ENCODE data around the gene ABCD3. TPM values are rescaled to one million over a fixed set of nuclear protein-coding genes. Genes with fewer than 3 reads are reported as not detected.
A peak's percentile ranks its signal among the peaks of the same experiment; 100 is the strongest.
"Not testable (repeated sequence)": the region's sequence is repeated elsewhere in the genome, so short reads cannot be mapped to it uniquely, and the experiment has no call there.

ABCD3 gene
- total and polyA plus RNA-seq, 2 of the 13 experiments (the other 11 are each of a cell fraction or from before 2014, with no cell fraction given) = 27.5 to 166 TPM

DNA sequence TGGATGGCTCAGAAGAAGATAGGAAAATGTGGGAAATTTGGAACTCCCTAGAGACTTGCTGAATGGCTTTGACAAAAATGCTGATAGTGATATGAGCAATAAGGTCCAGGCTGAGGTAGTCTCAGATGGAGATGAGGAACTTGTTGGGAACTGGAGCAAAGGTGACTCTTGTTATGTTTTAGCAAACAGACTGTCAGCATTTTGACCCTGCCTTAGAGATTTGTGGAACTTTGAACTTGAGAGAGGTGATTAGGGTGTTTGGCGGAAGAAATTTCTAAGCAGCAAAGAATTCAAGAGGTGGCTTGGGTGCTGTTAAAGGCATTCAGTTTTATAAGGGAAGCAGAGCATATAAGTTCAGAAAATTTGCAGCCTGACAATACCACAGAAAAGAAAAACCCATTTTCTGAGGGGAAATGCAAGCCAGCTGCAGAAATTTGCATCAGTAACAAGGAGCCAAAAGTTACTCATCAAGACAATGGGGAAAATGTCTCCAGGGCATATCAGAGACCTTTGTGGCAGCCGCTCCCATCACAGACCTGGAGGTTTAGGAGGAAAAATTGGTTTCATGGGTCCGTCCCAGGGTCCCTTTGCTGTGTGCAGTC lies 10.8 kb downstream of the ABCD3 start:
- H3K4me3 ChIP-seq (replicated peaks in 1 of 3; ENCODE audit: insufficient read depth in 1 of 3, low read depth in 2 of 3, low read length in 3 of 3); in situ Hi-C loops (cut with HindIII; ENCODE audit: extremely low pct_ligation_motif_present, low pct_unique_long_range_greater_than_20kb); intact Hi-C loops (cut with micrococcal nuclease; ENCODE audit: unreplicated experiment); BruUV-seq (replicated peaks); H2AFZ ChIP-seq (ENCODE audit: low read length); H3K36me3 ChIP-seq (replicated peaks in 1 of 2; ENCODE audit: control insufficient read depth in 1 of 2, insufficient read depth in 2 of 2, low read length in 2 of 2); H3K9me3 ChIP-seq (ENCODE audit: low read length); ATAC-seq; H3K9ac ChIP-seq (ENCODE audit: insufficient read depth, low read depth, low read length); FAIRE-seq; H3K27me3 ChIP-seq (ENCODE audit: control insufficient read depth in 1 of 2, insufficient read depth in 2 of 2, low read length in 2 of 2); CTCF ChIA-PET (ENCODE audit: low intra/inter-chr PET ratio, low total read pairs); TF ChIP-seq CREM (CRISPR knock-in tag; IDR thresholded peaks at IDR 0.05); EP300 (CRISPR knock-in tag; IDR thresholded peaks at IDR 0.05; ENCODE audit: borderline replicate concordance): not testable (repeated sequence)
- H3K79me2 ChIP-seq (ENCODE audit: insufficient read depth, low read length) = peaks cover 99% of the 10 kb centered on the region
- peak overlapping the region; percentile 55 for H3K4me2 ChIP-seq (ENCODE audit: low read depth, low read length)
- POLR2A ChIA-PET = interaction anchor here (1.2 kb wide), 1 partner anchor 12 kb away, joined by 6 read pairs; the partner anchor contains the start of gene ABCD3
- WGBS (ENCODE audit: low lambda C conversion rate) = 69% methylated on average over 3 of the region's 3 CpGs
- peak overlapping the region; percentile 56 for H3K27ac ChIP-seq (ENCODE audit: extremely low read length, insufficient read depth, low read length)
- H3K4me1 ChIP-seq (ENCODE audit: insufficient read depth, low read length) = peaks cover 82% of the 10 kb centered on the region
- DNase-seq (ENCODE audit: low spot score) = peak; percentile 58
- H4K20me1 ChIP-seq (ENCODE audit: insufficient read depth, low read length) = peaks cover 38% of the 10 kb centered on the region
- TF ChIP-seq RXRA (CRISPR knock-in tag; IDR thresholded peaks at IDR 0.05) (peak; percentile 54; the same call in 1 of the 2 replicates), HMG20A (CRISPR knock-in tag; IDR thresholded peaks at IDR 0.05; ENCODE audit: borderline replicate concordance) (peak; percentile 39; the same call in 1 of the 2 replicates), CREM (IDR thresholded peaks at IDR 0.05) (peak; percentile 39; the same call in 1 of the 2 replicates), NCOA2 (CRISPR knock-in tag; IDR thresholded peaks at IDR 0.05) (peak; percentile 52; the same call in 1 of the 2 replicates), EP300 (IDR thresholded peaks at IDR 0.05; ENCODE audit: low read depth in 2 of 2, low read length in 2 of 2) (peak in 1 of 2 experiments; percentile 28; a peak in 1 of 4 replicates), NR2F6 (IDR thresholded peaks at IDR 0.05) (peak; percentile 66), NR2F6 (CRISPR knock-in tag; IDR thresholded peaks at IDR 0.05) (peak; percentile 64), TARDBP (CRISPR knock-in tag; IDR thresholded peaks at IDR 0.05) (0 out of 2 replicates have a peak, but pooled peaks have one; percentile 39), ZNF546 (CRISPR knock-in tag; conservative IDR thresholded peaks at IDR 0.05) (0 out of 2 replicates have a peak, but pooled peaks have one; percentile 33), ZMYM2 (CRISPR knock-in tag; IDR thresholded peaks at IDR 0.05) (peak; percentile 59; the same call in 1 of the 2 replicates), GATAD2A (CRISPR knock-in tag; IDR thresholded peaks at IDR 0.05) (peak; percentile 46; the same call in 1 of the 2 replicates), ZMYM4 (CRISPR knock-in tag; IDR thresholded peaks at IDR 0.05) (peak; percentile 19; the same call in 1 of the 2 replicates), ISL2 (CRISPR knock-in tag; IDR thresholded peaks at IDR 0.05) (peak; percentile 68), FOXA3 (CRISPR knock-in tag; IDR thresholded peaks at IDR 0.05) (peak; percentile 21; the same call in 1 of the 2 replicates), FOXK1 (CRISPR knock-in tag; IDR thresholded peaks at IDR 0.05; ENCODE audit: borderline replicate concordance, low read depth) (peak; percentile 30; the same call in 1 of the 2 replicates), SKI (IDR thresholded peaks at IDR 0.05; ENCODE audit: partially characterized antibody) (peak; percentile 61), PHF21A (CRISPR knock-in tag; IDR thresholded peaks at IDR 0.05) (peak; percentile 53; the same call in 1 of the 2 replicates)
- TF ChIP-seq, protein P1, sequence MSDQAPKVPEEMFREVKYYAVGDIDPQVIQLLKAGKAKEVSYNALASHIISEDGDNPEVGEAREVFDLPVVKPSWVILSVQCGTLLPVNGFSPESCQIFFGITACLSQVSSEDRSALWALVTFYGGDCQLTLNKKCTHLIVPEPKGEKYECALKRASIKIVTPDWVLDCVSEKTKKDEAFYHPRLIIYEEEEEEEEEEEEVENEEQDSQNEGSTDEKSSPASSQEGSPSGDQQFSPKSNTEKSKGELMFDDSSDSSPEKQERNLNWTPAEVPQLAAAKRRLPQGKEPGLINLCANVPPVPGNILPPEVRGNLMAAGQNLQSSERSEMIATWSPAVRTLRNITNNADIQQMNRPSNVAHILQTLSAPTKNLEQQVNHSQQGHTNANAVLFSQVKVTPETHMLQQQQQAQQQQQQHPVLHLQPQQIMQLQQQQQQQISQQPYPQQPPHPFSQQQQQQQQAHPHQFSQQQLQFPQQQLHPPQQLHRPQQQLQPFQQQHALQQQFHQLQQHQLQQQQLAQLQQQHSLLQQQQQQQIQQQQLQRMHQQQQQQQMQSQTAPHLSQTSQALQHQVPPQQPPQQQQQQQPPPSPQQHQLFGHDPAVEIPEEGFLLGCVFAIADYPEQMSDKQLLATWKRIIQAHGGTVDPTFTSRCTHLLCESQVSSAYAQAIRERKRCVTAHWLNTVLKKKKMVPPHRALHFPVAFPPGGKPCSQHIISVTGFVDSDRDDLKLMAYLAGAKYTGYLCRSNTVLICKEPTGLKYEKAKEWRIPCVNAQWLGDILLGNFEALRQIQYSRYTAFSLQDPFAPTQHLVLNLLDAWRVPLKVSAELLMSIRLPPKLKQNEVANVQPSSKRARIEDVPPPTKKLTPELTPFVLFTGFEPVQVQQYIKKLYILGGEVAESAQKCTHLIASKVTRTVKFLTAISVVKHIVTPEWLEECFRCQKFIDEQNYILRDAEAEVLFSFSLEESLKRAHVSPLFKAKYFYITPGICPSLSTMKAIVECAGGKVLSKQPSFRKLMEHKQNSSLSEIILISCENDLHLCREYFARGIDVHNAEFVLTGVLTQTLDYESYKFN (CRISPR knock-in tag; conservative IDR thresholded peaks at IDR 0.05) = peak; percentile 57
- TF ChIP-seq, protein P2, sequence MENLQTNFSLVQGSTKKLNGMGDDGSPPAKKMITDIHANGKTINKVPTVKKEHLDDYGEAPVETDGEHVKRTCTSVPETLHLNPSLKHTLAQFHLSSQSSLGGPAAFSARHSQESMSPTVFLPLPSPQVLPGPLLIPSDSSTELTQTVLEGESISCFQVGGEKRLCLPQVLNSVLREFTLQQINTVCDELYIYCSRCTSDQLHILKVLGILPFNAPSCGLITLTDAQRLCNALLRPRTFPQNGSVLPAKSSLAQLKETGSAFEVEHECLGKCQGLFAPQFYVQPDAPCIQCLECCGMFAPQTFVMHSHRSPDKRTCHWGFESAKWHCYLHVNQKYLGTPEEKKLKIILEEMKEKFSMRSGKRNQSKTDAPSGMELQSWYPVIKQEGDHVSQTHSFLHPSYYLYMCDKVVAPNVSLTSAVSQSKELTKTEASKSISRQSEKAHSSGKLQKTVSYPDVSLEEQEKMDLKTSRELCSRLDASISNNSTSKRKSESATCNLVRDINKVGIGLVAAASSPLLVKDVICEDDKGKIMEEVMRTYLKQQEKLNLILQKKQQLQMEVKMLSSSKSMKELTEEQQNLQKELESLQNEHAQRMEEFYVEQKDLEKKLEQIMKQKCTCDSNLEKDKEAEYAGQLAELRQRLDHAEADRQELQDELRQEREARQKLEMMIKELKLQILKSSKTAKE (CRISPR knock-in tag; IDR thresholded peaks at IDR 0.05; ENCODE audit: borderline replicate concordance) = peak; percentile 29; the same call in 1 of the 2 replicates

Data from HepG2 (cell line).